HG03097 (cell line): ENCODE results near the gene TLE4.
A peak's percentile ranks its signal among the peaks of the same experiment; 100 is the strongest.
"Not testable (repeated sequence)": the region's sequence is repeated elsewhere in the genome, so short reads cannot be mapped to it uniquely, and the experiment has no call there.

ENCODE experiments used
- ATAC-seq: cut with Tn5 transposase; IDR thresholded peaks from one replicate; pipeline ENCODE4 v1.9.1; 2021; ENCODE audit not compliant: unreplicated experiment, low FRiP score

Gene TLE4

GRCh38 chr9:79630521-79631403 lies 59.0 kb downstream of the TLE4 start:
- ATAC-seq: peak; percentile 69

- no peak for ATAC-seq
These were observed 60.3 kb downstream of the TLE4 start for GRCh38 chr9:79632060-79632459.

DNA sequence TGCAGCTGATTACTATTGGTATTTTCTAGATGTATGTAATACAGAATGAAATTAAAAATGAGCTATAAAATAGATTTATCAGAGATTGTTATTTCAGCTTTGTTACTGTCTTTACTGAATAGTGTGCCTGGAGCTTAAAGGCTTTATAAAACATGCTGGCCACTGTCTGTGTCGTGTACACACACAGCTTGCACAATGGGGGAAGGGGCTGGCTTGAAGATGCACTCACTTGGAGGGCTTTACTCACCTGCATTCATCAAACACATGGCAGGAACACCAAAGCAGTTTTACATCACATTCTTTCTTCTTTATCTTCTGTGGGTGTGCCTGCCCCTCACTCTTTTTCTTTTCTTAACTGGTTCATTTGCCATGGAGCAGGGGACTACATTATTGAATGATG lies 60.9 kb downstream of the TLE4 start:
- no peak for ATAC-seq

DNA sequence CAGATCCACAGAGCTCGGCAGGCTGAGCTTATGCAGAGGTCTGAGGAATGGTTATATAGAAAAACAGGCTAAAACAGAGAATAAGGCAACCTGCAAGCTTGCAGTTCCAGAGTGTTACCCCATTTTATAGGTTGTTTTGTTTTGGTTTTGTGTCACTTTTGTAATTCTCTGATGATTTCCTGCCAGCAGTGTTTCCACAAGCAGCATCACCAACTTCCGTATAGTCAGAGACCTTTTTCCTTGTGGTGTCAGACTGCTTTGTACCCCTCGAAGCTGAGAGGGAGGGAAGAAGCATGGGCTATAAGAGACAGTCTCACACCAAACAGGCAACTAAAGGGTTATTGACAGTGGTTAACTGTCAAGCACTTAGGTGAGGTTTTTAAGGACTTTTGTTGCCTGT lies 61.8 kb downstream of the TLE4 start:
- ATAC-seq: no peak

DNA sequence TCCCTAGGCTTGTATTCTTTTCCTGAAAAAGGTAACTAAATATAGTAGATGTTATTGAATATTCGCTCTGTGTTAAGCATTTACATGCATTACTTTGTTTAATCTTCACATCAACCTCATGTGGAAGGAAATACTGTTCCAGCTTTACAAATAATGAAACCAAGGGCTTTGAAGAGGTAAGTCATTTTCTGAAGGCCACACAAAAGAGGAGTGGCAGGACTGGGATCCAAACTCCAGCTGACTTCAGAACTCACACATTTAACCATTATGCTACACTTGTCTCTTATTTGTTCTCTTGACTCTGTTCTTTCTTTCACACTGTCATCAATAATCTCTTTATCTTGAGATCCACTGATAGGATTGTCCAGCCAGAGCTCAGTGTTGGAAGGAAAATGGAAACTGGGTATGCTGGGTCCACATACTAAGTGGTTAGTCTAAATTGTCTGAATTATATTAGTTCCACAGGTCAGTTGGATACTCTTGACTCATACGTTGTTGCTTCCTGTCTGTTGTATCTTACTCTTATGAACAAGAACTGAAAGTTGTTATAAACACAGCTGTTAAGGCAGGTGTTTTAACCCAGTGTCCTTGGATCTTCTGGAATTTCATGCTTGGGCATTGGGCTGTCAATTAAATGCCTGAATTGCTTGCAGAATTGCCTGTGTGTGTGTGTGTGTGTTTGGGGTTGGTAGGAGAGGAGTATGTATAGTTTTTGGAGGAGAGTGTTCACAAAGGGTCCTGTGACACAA lies 65.6 kb downstream of the TLE4 start:
- ATAC-seq: no peak

GRCh38 chr9:79638806-79639205 lies 67.0 kb downstream of the TLE4 start:
- ATAC-seq: no peak

- ATAC-seq: no peak
These were observed 67.6 kb downstream of the TLE4 start for GRCh38 chr9:79639354-79639753.

GRCh38 chr9:79640067-79640466 lies 68.3 kb downstream of the TLE4 start:
- not testable (repeated sequence) for ATAC-seq

DNA sequence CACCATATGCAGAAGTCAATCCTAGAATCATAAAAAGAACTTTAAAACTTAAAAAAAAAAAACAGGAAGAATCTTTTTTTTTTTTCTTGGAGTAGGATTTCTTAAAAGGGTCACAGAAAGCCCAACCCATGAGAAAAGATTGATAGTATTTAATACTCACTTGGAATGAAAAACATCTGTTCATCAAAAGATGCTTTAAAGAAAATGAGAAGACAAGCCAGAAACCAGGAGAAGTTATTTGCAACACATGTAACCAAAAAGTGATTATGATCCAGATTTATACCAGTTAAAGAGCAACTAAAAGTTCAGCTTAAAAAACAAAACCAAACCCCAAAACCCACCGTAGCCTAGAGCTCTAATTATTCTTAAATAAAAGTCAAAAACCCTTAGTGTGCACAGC lies 69.3 kb downstream of the TLE4 start:
- ATAC-seq: no peak

DNA sequence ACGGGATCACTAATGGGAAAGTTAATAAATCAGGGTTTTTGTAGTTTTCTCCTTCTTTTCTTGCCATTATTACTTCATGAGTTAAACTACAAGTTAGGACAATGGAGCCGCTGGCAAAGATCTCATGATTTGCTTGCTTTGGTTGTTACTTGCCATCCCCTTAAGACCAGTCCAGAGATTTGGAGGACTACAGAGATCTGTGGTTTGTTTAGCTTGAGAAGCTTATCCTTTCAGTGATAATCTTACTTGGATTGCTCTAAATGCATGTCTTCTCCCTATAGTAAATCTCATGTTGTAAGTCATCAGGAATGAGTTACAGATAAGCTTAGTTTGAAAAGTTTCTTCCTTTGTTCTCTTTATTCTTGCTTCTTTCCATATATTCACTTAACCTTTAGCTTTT lies 70.9 kb downstream of the TLE4 start:
- ATAC-seq: no peak

- ATAC-seq: no peak
These were observed 72.3 kb downstream of the TLE4 start for GRCh38 chr9:79644048-79644447.

- ATAC-seq: no peak
These were observed 72.8 kb downstream of the TLE4 start for GRCh38 chr9:79644601-79645000.

- no peak for ATAC-seq
These were observed 73.3 kb downstream of the TLE4 start for GRCh38 chr9:79645110-79645509.

DNA sequence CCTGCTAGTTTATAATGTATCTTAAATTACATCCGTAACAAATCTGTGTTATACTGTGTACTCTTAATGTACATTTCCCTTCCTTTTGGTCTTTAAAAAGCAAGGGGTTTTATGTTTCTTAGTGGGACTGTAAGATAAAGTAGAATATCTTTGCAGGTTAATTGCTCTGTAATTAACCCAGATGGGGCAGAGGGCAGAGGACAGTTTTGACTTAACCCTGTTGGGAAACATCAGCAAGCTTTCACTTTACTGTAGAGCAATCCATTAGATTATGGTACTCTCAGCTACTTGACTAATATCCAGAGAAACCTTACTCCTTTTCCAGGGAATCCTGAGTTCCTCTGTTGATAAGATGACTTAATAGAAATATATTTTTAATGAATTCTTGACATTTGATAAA lies 74.3 kb downstream of the TLE4 start:
- no peak for ATAC-seq

DNA sequence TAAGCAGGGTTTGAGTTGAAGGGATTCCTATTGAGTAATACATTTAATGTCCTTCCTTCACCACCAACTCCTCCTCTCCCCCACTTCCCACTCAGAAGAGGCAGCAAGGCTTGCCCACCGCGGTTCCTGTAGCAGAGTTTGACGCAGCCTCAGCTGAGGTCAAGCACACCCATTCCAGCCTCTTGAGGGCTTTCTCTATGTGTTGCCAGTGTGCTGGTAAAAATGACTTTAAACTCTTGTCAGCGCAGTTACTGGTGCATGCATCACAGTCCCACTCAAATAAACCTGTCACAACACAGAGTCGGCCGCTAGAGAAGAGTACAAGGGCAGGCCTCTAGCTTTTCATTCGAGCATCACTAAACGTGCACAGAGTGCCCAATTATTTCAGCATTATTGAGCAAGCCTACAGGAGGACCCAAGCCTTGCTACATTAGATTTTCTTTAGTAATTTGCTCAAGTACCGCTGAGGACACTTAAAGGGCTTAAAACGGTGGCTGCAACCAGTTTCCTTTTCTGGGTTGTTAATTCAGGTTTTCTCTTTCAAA lies 79.6 kb downstream of the TLE4 start:
- ATAC-seq: no peak

DNA sequence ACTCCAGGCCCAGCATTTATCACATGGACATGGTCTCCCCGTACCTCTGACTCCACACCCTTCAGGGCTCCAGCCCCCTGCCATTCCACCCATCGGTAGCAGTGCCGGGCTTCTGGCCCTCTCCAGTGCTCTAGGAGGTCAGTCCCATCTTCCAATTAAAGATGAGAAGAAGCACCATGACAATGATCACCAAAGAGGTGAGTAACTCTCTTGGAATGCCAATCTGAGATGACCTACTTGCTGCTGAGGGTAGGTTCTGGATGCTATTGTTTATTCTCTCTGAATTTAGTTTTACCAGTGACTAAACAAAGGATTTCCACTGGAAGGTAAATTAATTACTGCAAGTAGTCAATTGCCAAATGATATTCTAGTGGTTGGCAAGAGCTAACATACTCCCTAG lies 80.8 kb downstream of the TLE4 start:
- ATAC-seq: no peak

GRCh38 chr9:79654591-79655382 lies 83.0 kb downstream of the TLE4 start:
- ATAC-seq: not testable (repeated sequence)

- ATAC-seq: no peak
These were observed 83.8 kb downstream of the TLE4 start for GRCh38 chr9:79655551-79655950.

- ATAC-seq: no peak
These were observed 84.4 kb downstream of the TLE4 start for GRCh38 chr9:79656169-79656568.

GRCh38 chr9:79657891-79658290 lies 86.1 kb downstream of the TLE4 start:
- no peak for ATAC-seq

DNA sequence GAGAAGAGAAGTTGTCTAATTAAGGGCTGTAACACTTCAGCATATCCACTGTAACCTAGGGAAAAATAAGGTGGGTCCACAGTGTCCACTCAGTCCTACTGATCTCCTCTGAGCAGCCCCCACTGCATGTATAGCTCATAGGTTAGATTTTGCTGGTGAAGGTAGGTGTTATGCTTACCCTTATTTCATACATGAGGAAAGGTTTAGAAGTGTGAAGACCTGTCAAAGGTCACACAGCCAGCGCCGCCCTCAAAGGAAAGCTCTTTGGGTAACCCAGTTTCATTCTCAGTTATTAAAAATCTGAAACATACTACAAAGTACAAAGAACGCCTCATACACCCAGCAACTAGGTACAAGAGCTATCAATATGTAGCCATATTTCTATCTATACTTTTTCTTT lies 87.2 kb downstream of the TLE4 start:
- ATAC-seq: no peak
